ENCODE results near the gene HNF1B. TPM values are rescaled to one million over a fixed set of nuclear protein-coding genes. Genes with fewer than 3 reads are reported as not detected.

The HNF1B gene
- total RNA-seq, 2 experiments from 2014 or later, result not detected

DNA sequence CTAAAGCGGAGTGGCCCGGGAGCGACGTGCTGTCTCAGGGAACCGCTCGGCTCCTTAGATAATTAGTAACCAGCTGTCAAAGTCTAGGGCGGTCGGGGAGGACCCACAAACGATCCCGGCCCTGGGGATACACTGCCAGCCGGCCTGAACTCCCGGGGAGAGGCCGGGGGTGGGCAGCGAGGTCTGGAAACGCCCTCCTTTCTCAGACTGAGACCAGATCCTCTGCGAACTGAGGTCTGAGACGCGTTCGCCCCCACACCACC, 1.3 kb downstream of the HNF1B start:
- no peaks in the 10 kb centered on the region for H3K9me3 Mint-ChIP-seq
- H3K9me3 ChIP-seq (ENCODE audit: control insufficient read depth in 1 of 2, insufficient read depth in 1 of 2, low read length in 2 of 2), result peaks cover 0 to 23% of the 10 kb centered on the region in 2 experiments
- H3K27ac Mint-ChIP-seq, result no peak overlapping the region
- peaks cover 93% of the 10 kb centered on the region for H3K27me3 Mint-ChIP-seq
- H3K4me3 ChIP-seq (ENCODE audit: low read length), result peak overlapping the region; percentile 12
- H3K4me1 ChIP-seq (ENCODE audit: insufficient read depth, low read length), result peaks cover 40% of the 10 kb centered on the region
- H3K36me3 ChIP-seq (ENCODE audit: insufficient read depth, low read length), result no peaks in the 10 kb centered on the region
- ChIA-PET CTCF (no interaction called here), POLR2A (no interaction called here)
- TF ChIP-seq, protein P1, sequence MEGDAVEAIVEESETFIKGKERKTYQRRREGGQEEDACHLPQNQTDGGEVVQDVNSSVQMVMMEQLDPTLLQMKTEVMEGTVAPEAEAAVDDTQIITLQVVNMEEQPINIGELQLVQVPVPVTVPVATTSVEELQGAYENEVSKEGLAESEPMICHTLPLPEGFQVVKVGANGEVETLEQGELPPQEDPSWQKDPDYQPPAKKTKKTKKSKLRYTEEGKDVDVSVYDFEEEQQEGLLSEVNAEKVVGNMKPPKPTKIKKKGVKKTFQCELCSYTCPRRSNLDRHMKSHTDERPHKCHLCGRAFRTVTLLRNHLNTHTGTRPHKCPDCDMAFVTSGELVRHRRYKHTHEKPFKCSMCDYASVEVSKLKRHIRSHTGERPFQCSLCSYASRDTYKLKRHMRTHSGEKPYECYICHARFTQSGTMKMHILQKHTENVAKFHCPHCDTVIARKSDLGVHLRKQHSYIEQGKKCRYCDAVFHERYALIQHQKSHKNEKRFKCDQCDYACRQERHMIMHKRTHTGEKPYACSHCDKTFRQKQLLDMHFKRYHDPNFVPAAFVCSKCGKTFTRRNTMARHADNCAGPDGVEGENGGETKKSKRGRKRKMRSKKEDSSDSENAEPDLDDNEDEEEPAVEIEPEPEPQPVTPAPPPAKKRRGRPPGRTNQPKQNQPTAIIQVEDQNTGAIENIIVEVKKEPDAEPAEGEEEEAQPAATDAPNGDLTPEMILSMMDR (IDR thresholded peaks at IDR 0.05), result no peak
- intact Hi-C loops (cut with DNase I, micrococcal nuclease), result no loop called here
- peaks cover 72 to 83% of the 10 kb centered on the region in 2 experiments for H3K27me3 ChIP-seq (ENCODE audit: control insufficient read depth in 1 of 2, insufficient read depth in 2 of 2, low read length in 2 of 2)
- no peaks in the 10 kb centered on the region for H3K36me3 Mint-ChIP-seq (ENCODE audit: low read depth)
- ATAC-seq (ENCODE audit: poor library complexity) (no peak), DNase-seq (peak in 1 of 14 experiments; percentile 9)
- no peak overlapping the region for H3K27ac ChIP-seq (ENCODE audit: low read depth in 1 of 2, low read length in 2 of 2)
- peaks cover 22% of the 10 kb centered on the region for H3K4me1 Mint-ChIP-seq (ENCODE audit: low read depth)
- peak overlapping the region; percentile 60 for H3K4me3 Mint-ChIP-seq

DNA sequence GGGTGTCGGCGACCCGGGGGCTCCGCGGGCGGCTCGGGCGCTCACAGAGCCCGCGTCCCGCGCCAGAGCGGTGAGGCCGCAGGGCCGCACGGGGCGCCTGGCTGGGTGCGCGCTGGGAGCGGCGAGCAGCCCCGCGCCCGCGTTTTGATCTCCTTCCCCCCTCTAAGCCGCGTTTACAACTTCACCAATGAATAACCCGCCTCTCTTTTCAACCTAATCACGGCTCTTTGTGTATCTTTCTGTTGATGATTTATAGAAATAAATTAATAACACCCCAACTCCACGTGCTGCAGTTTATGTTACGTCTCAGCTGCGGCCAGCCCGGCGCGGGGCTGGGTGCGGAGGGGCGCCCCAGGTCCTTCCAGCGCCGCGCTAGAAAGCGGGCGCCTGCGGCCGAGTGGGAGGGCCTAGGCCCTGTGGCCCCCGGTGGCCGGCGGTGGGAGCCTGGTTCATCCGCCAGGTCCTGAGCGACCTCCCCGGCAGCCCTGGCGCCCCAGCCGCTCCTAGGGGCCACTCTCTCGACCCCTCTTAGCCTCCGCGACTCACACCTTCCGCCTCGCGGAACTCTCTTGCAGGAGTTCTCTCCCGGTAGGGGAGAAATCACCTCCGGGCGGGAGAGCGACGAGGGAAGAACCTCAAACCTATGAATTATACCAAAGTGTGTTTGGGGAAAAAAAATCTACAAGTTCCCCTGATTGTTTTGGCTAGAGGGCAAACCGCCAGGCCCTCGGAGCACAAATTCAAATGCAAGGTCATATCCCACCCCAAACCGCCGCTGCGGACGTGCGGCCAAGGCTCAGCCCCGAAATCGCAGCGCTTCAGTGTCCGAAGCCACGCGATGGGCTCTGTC, 1.9 kb downstream of the HNF1B start:
- ChIA-PET CTCF (no interaction called here), POLR2A (no interaction called here)
- peaks cover 75 to 88% of the 10 kb centered on the region in 2 experiments for H3K27me3 ChIP-seq (ENCODE audit: control insufficient read depth in 1 of 2, insufficient read depth in 2 of 2, low read length in 2 of 2)
- intact Hi-C loops (cut with DNase I, micrococcal nuclease), result no loop called here
- no peak overlapping the region for H3K27ac ChIP-seq (ENCODE audit: low read depth in 1 of 2, low read length in 2 of 2)
- no peak for ATAC-seq (ENCODE audit: poor library complexity)
- TF ChIP-seq, protein P1 (IDR thresholded peaks at IDR 0.05), result no peak
- no peaks in the 10 kb centered on the region for H3K36me3 ChIP-seq (ENCODE audit: insufficient read depth, low read length)
- no peaks in the 10 kb centered on the region for H3K36me3 Mint-ChIP-seq (ENCODE audit: low read depth)
- H3K9me3 ChIP-seq (ENCODE audit: control insufficient read depth in 1 of 2, insufficient read depth in 1 of 2, low read length in 2 of 2), result peaks cover 0 to 23% of the 10 kb centered on the region in 2 experiments
- peak overlapping the region; percentile 60 for H3K4me3 Mint-ChIP-seq
- H3K4me3 ChIP-seq (ENCODE audit: low read length), result no peak overlapping the region
- H3K27me3 Mint-ChIP-seq, result peaks cover 93% of the 10 kb centered on the region
- peaks cover 22% of the 10 kb centered on the region for H3K4me1 Mint-ChIP-seq (ENCODE audit: low read depth)
- no peaks in the 10 kb centered on the region for H3K9me3 Mint-ChIP-seq
- peaks cover 40% of the 10 kb centered on the region for H3K4me1 ChIP-seq (ENCODE audit: insufficient read depth, low read length)
- DNase-seq, result peak in 2 of 14 experiments; percentile 17 to 36
- no peak overlapping the region for H3K27ac Mint-ChIP-seq

DNA sequence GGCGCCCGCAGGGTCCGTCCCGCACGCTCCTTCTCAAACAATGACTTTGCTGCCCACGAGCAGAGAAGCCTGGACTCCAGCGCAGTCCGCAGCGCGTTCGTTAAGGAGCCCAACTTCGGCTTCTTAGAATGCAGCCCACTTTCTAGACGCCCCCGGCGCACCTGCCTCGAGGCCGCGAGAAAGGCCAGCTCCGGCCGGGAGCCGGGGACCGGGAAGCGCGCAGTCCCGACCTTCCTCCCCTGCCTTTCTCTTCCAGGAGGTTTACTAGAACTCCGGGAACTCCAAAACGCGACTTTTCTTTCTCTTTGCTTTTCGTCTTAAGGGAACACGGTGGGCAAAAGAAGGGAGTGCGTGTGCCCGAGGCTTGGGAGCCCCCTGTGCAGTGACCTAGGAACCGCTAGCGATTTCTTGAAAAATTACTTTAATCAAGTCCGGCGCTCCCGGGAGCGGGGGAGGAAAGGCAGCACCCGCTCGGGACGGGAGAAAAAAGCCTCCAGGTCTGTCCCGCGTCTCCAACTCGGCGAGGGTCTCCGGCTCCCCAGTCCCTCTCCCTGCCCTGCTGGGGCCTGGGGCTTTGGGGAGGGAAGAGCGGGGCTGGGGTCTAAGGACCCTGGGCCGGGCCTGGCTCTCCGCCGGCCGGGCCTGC, 2.6 kb downstream of the HNF1B start:
- Mint-ChIP-seq H3K27me3 (peaks cover 91% of the 10 kb centered on the region), H3K9me3 (no peaks in the 10 kb centered on the region), H3K36me3 (ENCODE audit: low read depth) (no peaks in the 10 kb centered on the region), H3K4me1 (ENCODE audit: low read depth) (peaks cover 22% of the 10 kb centered on the region), H3K4me3 (no peak overlapping the region), H3K27ac (no peak overlapping the region)
- peak overlapping the region; percentile 13 for H3K4me3 ChIP-seq (ENCODE audit: low read length)
- peaks cover 0 to 23% of the 10 kb centered on the region in 2 experiments for H3K9me3 ChIP-seq (ENCODE audit: control insufficient read depth in 1 of 2, insufficient read depth in 1 of 2, low read length in 2 of 2)
- CTCF ChIA-PET, result no interaction called here
- POLR2A ChIA-PET, result no interaction called here
- intact Hi-C loops (cut with DNase I, micrococcal nuclease), result no loop called here
- peaks cover 75 to 91% of the 10 kb centered on the region in 2 experiments for H3K27me3 ChIP-seq (ENCODE audit: control insufficient read depth in 1 of 2, insufficient read depth in 2 of 2, low read length in 2 of 2)
- H3K36me3 ChIP-seq (ENCODE audit: insufficient read depth, low read length), result no peaks in the 10 kb centered on the region
- H3K27ac ChIP-seq (ENCODE audit: low read depth in 1 of 2, low read length in 2 of 2), result no peak overlapping the region
- DNase-seq (peak in 1 of 14 experiments; percentile 9), ATAC-seq (ENCODE audit: poor library complexity) (no peak)
- TF ChIP-seq, protein P1 (IDR thresholded peaks at IDR 0.05), result no peak
- peaks cover 40% of the 10 kb centered on the region for H3K4me1 ChIP-seq (ENCODE audit: insufficient read depth, low read length)
